Breast epithelium (tissue), 3 donors: Measurements from ENCODE around the gene CCDC188.

Experiments
- POLR2AphosphoS5 ChIP-seq, 3 donors: sonication (generic); formaldehyde crosslinking; IDR thresholded peaks; one replicate each; pipeline ENCODE4 v1.6.1; 2017; ENCODE audit warnings: antibody characterized with exemption in 3 of 3
- TF ChIP-seq, protein P1 (sequence below), 3 donors: fragments of 450-650 bp; IDR thresholded peaks; one replicate each; pipeline ENCODE4 v1.5.1; 2016 to 2017; ENCODE audit warnings: antibody characterized with exemption in 3 of 3, mild to moderate bottlenecking in 3 of 3, moderate library complexity in 3 of 3

DNA sequence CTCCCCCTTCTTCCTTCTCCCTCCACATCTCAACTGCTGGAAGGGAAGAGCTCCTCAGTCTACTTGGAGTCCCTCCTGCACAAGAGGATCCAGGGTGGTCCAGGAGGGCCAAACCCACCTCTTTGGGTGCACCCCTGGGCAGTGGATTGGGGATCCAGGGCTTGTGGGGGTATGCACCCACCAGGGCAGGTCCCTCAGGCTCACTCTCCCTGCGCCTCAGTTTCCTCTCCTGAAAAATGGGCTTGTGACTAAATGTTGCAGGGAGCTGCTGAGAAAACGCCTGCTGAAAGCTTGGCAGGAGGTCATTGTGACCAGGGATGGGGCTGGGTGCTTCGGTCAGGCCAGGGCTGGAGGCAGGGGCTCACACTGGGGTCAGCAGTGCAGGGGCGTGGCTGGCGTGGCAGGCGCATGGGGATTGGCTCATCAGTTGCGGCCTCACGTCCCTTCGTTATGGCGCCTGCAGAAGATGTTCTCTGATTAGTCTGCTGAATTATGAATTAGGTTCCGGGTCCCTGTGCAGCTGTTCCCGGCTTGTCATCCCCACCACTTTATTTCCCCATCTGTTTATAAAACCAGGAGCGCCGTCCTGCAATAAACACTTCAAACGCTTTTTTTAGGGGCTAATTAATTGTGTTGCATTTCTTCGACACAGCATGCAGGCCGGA, 25.7 kb upstream of the CCDC188 start:
- TF ChIP-seq, protein P1, sequence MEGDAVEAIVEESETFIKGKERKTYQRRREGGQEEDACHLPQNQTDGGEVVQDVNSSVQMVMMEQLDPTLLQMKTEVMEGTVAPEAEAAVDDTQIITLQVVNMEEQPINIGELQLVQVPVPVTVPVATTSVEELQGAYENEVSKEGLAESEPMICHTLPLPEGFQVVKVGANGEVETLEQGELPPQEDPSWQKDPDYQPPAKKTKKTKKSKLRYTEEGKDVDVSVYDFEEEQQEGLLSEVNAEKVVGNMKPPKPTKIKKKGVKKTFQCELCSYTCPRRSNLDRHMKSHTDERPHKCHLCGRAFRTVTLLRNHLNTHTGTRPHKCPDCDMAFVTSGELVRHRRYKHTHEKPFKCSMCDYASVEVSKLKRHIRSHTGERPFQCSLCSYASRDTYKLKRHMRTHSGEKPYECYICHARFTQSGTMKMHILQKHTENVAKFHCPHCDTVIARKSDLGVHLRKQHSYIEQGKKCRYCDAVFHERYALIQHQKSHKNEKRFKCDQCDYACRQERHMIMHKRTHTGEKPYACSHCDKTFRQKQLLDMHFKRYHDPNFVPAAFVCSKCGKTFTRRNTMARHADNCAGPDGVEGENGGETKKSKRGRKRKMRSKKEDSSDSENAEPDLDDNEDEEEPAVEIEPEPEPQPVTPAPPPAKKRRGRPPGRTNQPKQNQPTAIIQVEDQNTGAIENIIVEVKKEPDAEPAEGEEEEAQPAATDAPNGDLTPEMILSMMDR (IDR thresholded peaks at IDR 0.05): no peak
- TF ChIP-seq POLR2AphosphoS5 (IDR thresholded peaks at IDR 0.05): no peak
